RWPE1 (cell line): ENCODE measurements around the gene FLT4.

Experiments used
- CTCF ChIA-PET: fragments of 350-600 bp; sonication (Branson Sonifier 250); formaldehyde crosslinking; extraction: SDS; loops from one replicate; lab custom pipeline; 2021; lab: Yijun Ruan, JAX
- POLR2A ChIA-PET: fragments of 400-600 bp; formaldehyde crosslinking; extraction: SDS; loops from one replicate; lab custom pipeline; 2020; ENCODE audit warnings: antibody characterized with exemption; ENCODE audit not compliant: low non-redundant PET; lab: Yijun Ruan, JAX
- DNase-seq: peaks from one replicate; pipeline ENCODE4 v3.0.0; 2012; ENCODE audit warnings: low spot score
- H3K27ac ChIP-seq: fragments of 450-650 bp; 2 replicates; pipeline ENCODE4 v1.5.1; 2017
- TF ChIP-seq, protein P1 (sequence below): fragments of 450-650 bp; conservative IDR thresholded peaks from 2 replicates; pipeline ENCODE4 v1.5.1; 2017; ENCODE audit warnings: low read depth, mild to moderate bottlenecking

Gene FLT4

GRCh38 chr5:180555168-180555921 lies 94.1 kb downstream of the FLT4 start:
- TF ChIP-seq, protein P1, sequence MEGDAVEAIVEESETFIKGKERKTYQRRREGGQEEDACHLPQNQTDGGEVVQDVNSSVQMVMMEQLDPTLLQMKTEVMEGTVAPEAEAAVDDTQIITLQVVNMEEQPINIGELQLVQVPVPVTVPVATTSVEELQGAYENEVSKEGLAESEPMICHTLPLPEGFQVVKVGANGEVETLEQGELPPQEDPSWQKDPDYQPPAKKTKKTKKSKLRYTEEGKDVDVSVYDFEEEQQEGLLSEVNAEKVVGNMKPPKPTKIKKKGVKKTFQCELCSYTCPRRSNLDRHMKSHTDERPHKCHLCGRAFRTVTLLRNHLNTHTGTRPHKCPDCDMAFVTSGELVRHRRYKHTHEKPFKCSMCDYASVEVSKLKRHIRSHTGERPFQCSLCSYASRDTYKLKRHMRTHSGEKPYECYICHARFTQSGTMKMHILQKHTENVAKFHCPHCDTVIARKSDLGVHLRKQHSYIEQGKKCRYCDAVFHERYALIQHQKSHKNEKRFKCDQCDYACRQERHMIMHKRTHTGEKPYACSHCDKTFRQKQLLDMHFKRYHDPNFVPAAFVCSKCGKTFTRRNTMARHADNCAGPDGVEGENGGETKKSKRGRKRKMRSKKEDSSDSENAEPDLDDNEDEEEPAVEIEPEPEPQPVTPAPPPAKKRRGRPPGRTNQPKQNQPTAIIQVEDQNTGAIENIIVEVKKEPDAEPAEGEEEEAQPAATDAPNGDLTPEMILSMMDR, result no peak
- ChIA-PET CTCF (interaction anchor here (0.6 kb wide), 1 partner anchor 274 kb away, joined by 3 read pairs; no protein-coding TSS in a partner anchor), POLR2A (interaction anchor here (0.7 kb wide), 1 partner anchor 22 kb away, joined by 4 read pairs; no protein-coding TSS in a partner anchor)
- H3K27ac ChIP-seq, result no peak overlapping the region
- no peak for DNase-seq

DNA sequence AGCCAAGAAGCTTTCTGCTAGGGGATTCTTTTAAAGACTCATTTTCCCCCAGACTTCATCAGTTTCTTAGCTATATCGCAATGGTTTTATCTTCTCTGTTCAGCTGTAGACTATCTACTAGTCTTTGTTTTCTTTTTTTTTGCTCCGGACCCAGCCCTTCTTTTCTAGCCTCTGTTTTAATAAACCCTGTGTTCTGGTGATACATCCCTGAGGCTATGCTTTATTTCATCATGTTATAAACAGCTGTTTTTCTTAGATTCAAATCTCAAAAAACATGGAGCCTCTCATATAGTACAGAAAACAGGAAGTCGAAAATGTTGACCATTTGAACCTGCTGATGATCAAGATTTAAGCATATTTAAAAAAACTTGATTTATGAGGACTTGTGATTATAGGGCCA lies 95.9 kb downstream of the FLT4 start:
- ChIA-PET CTCF (interaction anchor here (0.6 to 0.7 kb wide), 2 partner anchors 38 to 194 kb away, joined by 3 to 6 read pairs; no protein-coding TSS in a partner anchor), POLR2A (no interaction called here)
- no peak for DNase-seq
- TF ChIP-seq, protein P1, result no peak
- H3K27ac ChIP-seq, result no peak overlapping the region
